NB4 (cell line): ENCODE results near the gene CGB2.

Source experiments
- CTCF ChIP-seq: IDR thresholded peaks from one replicate; pipeline ENCODE4 v1.5.1; 2012; ENCODE audit warnings: low read depth, low read length
- MAX ChIP-seq: IDR thresholded peaks from 2 replicates; pipeline ENCODE4 v1.6.1; 2011; ENCODE audit warnings: low read depth, low read length
- MYC ChIP-seq: IDR thresholded peaks from 2 replicates; pipeline ENCODE4 v1.6.1; 2011; ENCODE audit warnings: low read depth, low read length
- POLR2A ChIP-seq: IDR thresholded peaks from 2 replicates; pipeline ENCODE4 v1.6.1; 2011; ENCODE audit warnings: mild to moderate bottlenecking; ENCODE audit not compliant: insufficient read length; ENCODE audit errors: extremely low read depth

GRCh38 chr19:49014870-49015255 is 16.8 kb upstream of the CGB2 start:
- TF ChIP-seq CTCF (no peak), POLR2A (no peak), MYC (no peak), MAX (no peak)
